Measurements from ENCODE around the gene CLEC3B.

GRCh38 chr3:45011756-45012508, 14.2 kb upstream of the CLEC3B start:
- no peak for TF ChIP-seq CTCF (conservative IDR thresholded peaks at IDR 0.05)
- no peak for TF ChIP-seq EZH2 (IDR thresholded peaks at IDR 0.05; ENCODE audit: low read depth)

All from PC-9 (cell line).